Activated naive CD4-positive, alpha-beta T cell treated with anti-CD3 and anti-CD28 coated beads, Interleukin-2, amount 10 ng/mL, durations not matched to agents 7 days and 5 days (primary cell): ENCODE results near the gene MSH6.

Source experiments
- CTCF ChIA-PET: fragments of 350-600 bp; sonication (Branson Sonifier 250); formaldehyde crosslinking; loops from one replicate; lab custom pipeline; 2021; ENCODE audit warnings: antibody characterized with exemption; lab: Charles Lee
- DNase-seq: peaks from one replicate; pipeline ENCODE4 v3.0.0-alpha.2; 2020
- H3K27ac Mint-ChIP-seq: one replicate; pipeline ENCODE4 v1.8.0; 2021; ENCODE audit warnings: mild to moderate bottlenecking, moderate library complexity, mixed read lengths
- H3K27me3 Mint-ChIP-seq: one replicate; pipeline ENCODE4 v1.8.0; 2021; ENCODE audit warnings: mild to moderate bottlenecking, mixed read lengths
- H3K36me3 Mint-ChIP-seq: one replicate; pipeline ENCODE4 v1.8.0; 2021; ENCODE audit warnings: mixed read lengths
- H3K4me1 Mint-ChIP-seq: one replicate; pipeline ENCODE4 v1.8.0; 2021; ENCODE audit warnings: mixed read lengths
- H3K4me3 Mint-ChIP-seq: one replicate; pipeline ENCODE4 v1.8.0; 2021; ENCODE audit warnings: mild to moderate bottlenecking, moderate library complexity, mixed read lengths
- H3K9me3 Mint-ChIP-seq: one replicate; pipeline ENCODE4 v1.8.0; 2021; ENCODE audit warnings: mixed read lengths

Gene MSH6

DNA sequence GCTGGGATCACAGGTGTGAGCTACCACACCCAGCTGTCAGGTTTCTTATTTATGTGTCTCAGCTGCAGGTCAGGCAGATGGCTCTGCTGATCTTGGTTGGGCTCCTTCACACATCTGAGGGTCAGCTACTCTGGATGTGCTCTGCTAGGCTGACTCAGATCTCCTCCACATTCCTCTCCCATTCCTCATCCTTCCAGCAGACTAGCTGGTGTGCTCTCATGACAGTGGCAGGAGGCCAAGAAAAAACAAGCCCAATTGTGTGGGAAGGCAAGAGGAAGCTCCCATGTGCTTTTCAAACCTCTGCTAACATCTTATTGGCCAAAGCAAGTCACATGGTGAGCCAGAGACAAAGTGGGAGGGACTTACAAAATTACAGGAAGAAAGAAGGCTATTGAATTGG is 11.7 kb upstream of the MSH6 start:
- Mint-ChIP-seq H3K4me3 (no peak overlapping the region), H3K36me3 (no peaks in the 10 kb centered on the region), H3K4me1 (peaks cover 7% of the 10 kb centered on the region), H3K27ac (no peak overlapping the region), H3K9me3 (no peaks in the 10 kb centered on the region), H3K27me3 (peaks cover 10% of the 10 kb centered on the region)
- CTCF ChIA-PET, result interaction anchor here (1.1 kb wide), 1 partner anchor 436 kb away, joined by 3 read pairs; no protein-coding TSS in a partner anchor
- DNase-seq, result no peak

DNA sequence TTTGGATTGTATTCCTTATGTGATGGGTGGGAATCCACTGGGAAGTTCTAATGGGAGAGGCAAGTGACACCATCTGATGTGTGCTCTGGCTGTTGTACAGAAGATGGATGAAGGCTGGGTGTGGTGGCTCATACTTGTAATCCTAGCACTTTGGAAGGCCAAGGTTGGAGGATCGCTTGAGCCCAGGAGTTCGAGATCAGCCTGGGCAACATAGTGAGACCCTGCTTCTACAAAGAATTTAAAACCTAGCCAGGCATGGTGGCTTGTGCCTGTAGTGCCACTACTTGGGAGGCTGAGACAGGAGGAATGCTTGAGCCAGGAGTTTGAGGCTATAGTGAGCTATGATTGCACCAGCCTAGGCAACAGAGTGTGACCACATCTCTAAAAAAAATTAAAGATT is 10.6 kb upstream of the MSH6 start:
- Mint-ChIP-seq H3K27ac (no peak overlapping the region), H3K4me1 (peaks cover 7% of the 10 kb centered on the region), H3K4me3 (no peak overlapping the region), H3K9me3 (no peaks in the 10 kb centered on the region), H3K27me3 (peaks cover 10% of the 10 kb centered on the region), H3K36me3 (no peaks in the 10 kb centered on the region)
- DNase-seq, result no peak
- CTCF ChIA-PET, result no interaction called here

DNA sequence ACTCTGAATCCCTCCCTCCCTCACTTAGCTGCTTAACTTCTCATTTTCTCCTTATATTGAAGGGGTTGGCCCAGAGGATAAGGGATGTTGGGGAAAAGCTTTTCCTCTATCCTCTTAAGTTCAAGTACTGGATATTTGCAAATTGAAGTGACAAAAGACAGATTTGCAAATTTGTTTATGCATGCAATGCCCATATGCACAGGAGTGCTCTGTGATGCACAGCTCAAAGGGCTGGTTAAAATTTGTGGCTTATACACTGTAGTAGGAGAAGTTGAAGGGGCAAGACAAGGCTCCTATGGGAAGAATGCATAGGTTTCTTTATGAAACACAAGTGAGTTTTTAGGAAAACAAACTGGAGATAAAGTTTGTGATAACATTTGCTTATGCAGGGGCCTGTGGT is 8.4 kb upstream of the MSH6 start:
- Mint-ChIP-seq H3K9me3 (no peaks in the 10 kb centered on the region), H3K27ac (no peak overlapping the region), H3K27me3 (peaks cover 10% of the 10 kb centered on the region), H3K4me1 (peaks cover 4% of the 10 kb centered on the region), H3K4me3 (no peak overlapping the region), H3K36me3 (no peaks in the 10 kb centered on the region)
- no peak for DNase-seq
- CTCF ChIA-PET, result no interaction called here

DNA sequence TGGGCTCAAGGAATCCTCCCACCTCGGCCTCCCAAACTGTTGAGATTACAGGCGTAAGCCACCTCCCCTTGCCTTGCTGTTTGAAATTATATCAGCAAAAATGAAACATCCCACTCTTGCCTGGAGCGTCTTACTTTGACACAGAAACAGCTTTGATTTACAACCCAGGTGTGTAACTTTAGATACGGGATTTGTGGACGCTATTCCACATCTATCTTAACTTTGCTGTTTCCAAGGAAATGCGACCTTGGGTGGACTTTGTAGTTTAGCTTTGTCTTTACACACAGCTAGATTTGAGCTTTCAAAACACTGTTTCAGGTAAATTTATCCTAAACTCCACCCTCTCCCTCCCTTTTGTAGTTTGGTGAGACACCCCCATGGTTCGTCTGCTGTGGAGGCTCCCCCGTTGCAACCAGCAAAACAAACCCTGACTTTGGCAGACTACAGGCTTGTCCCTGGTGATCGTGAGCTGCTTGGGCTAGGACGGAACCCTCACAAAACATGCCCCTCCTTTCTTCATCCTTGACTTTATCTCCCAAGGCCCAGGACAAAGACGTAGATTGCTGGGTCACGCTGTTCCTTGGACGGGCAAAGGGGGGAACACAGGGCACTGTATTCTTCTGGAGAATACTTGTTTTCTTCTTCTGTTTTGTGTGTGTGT is 5.5 kb upstream of the MSH6 start:
- H3K36me3 Mint-ChIP-seq, result no peaks in the 10 kb centered on the region
- H3K27ac Mint-ChIP-seq, result no peak overlapping the region
- peaks cover 3% of the 10 kb centered on the region for H3K4me1 Mint-ChIP-seq
- no peaks in the 10 kb centered on the region for H3K9me3 Mint-ChIP-seq
- peaks cover 15% of the 10 kb centered on the region for H3K27me3 Mint-ChIP-seq
- no peak for DNase-seq
- CTCF ChIA-PET, result interaction anchor here (1.4 kb wide), 1 partner anchor 10 kb away, joined by 3 read pairs; no protein-coding TSS in a partner anchor
- H3K4me3 Mint-ChIP-seq, result no peak overlapping the region

DNA sequence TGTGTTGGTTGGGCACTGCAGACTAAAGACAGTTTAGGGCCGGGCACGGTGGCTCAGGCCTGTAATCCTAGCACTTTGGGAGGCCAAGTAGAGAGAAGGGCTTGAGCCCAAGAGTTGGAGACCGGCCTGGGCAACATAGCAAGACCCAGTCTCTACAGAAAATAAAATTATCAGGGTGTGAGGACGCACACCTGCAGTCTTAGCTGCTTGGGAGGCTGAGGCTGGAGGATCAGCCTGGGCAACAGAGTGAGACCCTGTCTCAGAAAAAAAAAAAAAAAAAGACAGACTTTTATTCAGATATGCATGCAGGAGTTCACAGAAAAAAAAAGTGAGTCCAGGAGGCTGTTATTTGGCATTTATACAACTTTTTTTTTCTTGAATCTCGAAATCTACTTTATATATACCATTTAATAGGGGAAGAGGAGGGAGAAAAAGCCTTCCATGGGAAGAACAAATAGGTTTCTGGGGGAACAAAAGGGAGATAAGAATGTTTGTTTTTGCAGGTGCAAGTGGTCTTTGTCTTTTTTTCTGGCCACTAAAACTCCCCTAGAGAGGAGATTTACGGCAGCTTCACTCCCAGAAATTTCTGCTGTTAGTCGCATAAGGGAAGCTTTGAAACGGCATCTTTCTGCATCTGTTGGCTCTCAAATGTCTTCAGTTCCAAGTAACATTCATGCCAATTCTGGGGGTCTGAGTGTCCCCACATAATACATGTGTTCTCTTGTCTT is 4.1 kb upstream of the MSH6 start:
- DNase-seq, result no peak
- H3K36me3 Mint-ChIP-seq, result no peaks in the 10 kb centered on the region
- H3K9me3 Mint-ChIP-seq, result no peaks in the 10 kb centered on the region
- no peak overlapping the region for H3K4me3 Mint-ChIP-seq
- H3K27ac Mint-ChIP-seq, result no peak overlapping the region
- H3K27me3 Mint-ChIP-seq, result peaks cover 15% of the 10 kb centered on the region
- peaks cover 4% of the 10 kb centered on the region for H3K4me1 Mint-ChIP-seq
- CTCF ChIA-PET, result no interaction called here

DNA sequence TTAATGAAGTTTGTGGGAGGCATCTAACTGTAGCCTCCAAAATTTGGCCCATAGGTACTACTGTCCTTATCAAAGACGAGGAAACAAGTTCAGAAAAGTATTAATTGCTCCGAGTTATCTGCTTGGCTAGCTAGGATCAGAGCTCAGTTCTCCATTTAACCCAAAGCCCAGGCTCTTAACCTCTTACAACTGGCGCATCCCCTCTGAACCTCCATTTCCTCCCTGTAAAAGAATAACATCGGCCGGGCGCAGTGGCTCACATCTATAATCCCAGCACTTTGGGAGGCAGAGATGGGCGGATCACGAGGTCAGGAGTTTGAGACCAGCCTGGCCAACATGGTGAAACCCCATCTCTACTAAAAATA is 3.5 kb upstream of the MSH6 start:
- CTCF ChIA-PET, result no interaction called here
- Mint-ChIP-seq H3K27ac (no peak overlapping the region), H3K4me3 (no peak overlapping the region), H3K27me3 (peaks cover 15% of the 10 kb centered on the region), H3K4me1 (peaks cover 8% of the 10 kb centered on the region), H3K9me3 (no peaks in the 10 kb centered on the region), H3K36me3 (no peaks in the 10 kb centered on the region)
- DNase-seq, result no peak

DNA sequence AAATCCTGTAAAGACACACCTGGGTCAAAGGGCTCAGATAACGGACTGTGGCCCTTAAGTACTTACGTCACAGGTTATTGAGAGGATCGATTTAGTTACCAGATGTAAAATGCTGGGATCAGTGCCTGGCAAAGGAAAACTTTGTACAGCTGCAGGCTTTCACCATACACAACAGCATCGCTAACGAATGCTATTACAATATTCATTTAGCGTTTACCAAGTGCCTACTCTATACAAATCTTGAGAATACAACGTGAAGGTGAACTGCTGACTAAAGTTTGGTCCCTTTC is 619 bp upstream of the MSH6 start:
- peak overlapping the region; percentile 85 for H3K27ac Mint-ChIP-seq

DNA sequence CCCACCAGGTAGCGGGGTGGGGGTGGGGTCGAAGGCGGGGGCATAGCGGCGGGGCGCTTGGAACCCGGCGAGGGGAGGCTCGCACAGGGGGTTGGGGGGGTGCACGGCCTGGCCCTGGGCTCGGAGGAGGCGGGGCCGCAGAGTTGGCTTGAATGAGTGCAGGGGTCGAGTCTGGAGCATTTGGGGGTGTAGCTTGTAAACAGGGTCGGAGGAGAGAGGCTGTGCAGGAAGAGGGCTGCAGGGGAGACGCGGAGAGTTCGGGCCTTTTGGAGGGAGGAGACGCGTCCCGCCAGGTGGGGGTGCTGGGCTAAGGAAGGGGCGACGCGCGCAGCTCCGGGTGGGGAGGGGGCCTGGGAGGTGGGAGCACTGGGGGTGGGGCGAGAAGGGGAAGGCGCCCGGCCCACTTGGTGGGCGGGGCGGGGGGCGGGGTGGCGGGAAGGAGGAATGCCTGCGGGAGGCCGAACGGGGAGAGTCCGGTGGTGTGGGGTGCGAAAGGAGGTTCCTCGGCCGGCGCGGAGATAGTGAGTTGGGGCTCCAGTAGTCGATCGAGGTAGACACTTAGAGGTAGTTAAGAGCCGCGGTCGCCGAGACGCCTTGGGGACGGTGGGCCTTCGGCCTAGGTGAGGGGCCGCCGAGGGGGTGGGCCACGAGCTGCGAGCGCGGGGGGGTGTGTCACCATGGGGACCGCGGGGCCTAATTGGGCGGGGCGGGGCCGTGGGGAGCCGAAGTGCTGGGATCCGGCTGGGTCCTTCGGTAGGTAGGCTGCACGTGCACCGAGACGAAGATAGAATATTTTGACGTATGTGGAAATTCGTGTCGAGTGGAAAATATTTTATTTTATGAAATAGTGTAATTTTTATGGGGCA is 774 bp downstream of the MSH6 start:
- Mint-ChIP-seq H3K27ac (peak overlapping the region; percentile 92), H3K36me3 (peaks cover 14% of the 10 kb centered on the region), H3K4me1 (peaks cover 31% of the 10 kb centered on the region), H3K4me3 (peak overlapping the region; percentile 89), H3K27me3 (peaks cover 5% of the 10 kb centered on the region), H3K9me3 (no peaks in the 10 kb centered on the region)
- CTCF ChIA-PET, result interaction anchor here (2.1 kb wide), 1 partner anchor 16 kb away, joined by 9 read pairs; no protein-coding TSS in a partner anchor
- DNase-seq, result peak; percentile 81

More for the DNA sequence above, 619 bp upstream of the MSH6 start:
- H3K4me1 Mint-ChIP-seq, result peaks cover 31% of the 10 kb centered on the region
- H3K36me3 Mint-ChIP-seq, result peaks cover 14% of the 10 kb centered on the region
- no peak for DNase-seq
- CTCF ChIA-PET, result interaction anchor here (2.1 kb wide), 1 partner anchor 15 kb away, joined by 9 read pairs; no protein-coding TSS in a partner anchor
- peak overlapping the region; percentile 77 for H3K4me3 Mint-ChIP-seq
- H3K27me3 Mint-ChIP-seq, result peaks cover 11% of the 10 kb centered on the region
- no peaks in the 10 kb centered on the region for H3K9me3 Mint-ChIP-seq

DNA sequence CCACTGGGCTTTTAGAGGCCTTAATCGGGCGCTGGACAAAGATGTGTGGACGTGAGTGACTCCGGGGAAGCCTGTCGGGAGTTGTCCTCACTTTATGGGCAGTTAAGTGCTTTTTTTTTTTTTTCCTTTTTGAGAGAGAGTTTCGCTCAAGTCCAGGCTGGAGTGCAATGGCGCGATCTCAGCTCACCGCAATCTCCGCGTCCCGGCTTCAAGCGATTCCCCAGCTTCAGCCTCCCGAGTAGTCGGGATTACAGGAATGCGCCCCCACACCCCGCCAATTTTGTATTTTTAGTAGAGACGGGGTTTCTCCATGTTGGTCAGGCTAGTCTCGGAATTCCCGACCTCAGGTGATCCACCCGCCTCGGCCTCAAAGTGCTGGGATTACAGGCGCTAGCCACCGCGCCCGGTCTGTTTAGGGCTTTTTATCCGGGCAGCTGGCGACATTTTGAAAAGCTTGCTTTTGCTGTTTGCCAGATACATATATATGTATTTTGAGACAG is 1.5 kb downstream of the MSH6 start:
- peak overlapping the region; percentile 89 for H3K4me3 Mint-ChIP-seq

DNA sequence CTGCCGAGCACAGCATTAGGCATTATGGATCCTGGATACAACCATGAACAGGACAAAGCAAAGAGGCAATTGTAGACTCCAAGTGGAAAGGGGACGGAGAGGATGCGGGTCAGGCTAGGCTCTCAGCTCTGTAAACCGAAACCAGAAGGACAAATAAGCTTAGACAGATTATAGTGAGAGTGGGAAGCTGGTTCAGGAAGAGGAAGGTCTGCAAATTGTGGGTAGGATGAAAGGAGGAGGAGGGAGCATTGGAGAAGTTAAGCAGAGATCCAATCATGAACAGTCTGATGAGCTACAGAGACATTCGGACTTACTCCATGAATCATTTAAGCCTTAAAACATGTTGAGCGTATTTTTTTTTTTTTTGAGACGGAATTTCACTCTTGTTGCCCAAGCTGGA is 3.0 kb downstream of the MSH6 start:
- H3K36me3 Mint-ChIP-seq, result peaks cover 18% of the 10 kb centered on the region
- H3K27ac Mint-ChIP-seq, result peak overlapping the region; percentile 45
- CTCF ChIA-PET, result no interaction called here
- DNase-seq, result no peak
- no peaks in the 10 kb centered on the region for H3K9me3 Mint-ChIP-seq
- H3K4me1 Mint-ChIP-seq, result peaks cover 35% of the 10 kb centered on the region
- no peaks in the 10 kb centered on the region for H3K27me3 Mint-ChIP-seq
- peak overlapping the region; percentile 16 for H3K4me3 Mint-ChIP-seq

More for the DNA sequence above, 1.5 kb downstream of the MSH6 start:
- DNase-seq, result no peak
- Mint-ChIP-seq H3K27me3 (peaks cover 5% of the 10 kb centered on the region), H3K9me3 (no peaks in the 10 kb centered on the region), H3K27ac (peak overlapping the region; percentile 75), H3K36me3 (peaks cover 14% of the 10 kb centered on the region), H3K4me1 (peaks cover 31% of the 10 kb centered on the region)
- CTCF ChIA-PET, result no interaction called here

DNA sequence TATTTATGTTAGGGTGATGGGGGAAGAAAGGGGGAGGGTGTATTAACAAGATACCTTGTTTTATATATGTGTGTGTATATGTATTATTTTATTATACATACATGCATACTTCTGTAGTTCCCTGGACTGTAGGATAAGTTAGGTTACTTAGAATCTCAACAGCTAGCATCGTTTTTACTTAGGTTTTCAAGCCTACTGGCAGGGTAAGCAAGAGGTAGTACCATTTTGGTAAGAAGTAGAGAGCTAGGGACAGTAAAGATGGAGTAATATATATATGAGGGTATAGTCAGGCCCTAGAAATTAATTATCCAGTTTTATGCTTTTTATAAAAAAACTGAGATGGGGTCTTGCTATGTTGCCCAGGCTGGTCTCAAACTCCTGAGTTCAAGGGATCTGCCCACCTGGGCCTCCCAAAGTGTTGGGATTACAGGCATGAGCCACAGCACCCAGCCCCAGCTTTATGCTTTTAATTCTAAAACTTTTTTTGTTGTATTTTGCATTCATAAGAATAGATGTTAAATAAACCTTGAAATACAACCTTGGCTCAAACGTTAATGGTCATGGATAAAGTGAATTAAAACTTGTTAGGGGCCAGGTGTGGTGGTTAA is 13.2 kb downstream of the MSH6 start:
- no peaks in the 10 kb centered on the region for H3K27me3 Mint-ChIP-seq
- H3K4me3 Mint-ChIP-seq, result no peak overlapping the region
- no peak overlapping the region for H3K27ac Mint-ChIP-seq
- no peak for DNase-seq
- peaks cover 63% of the 10 kb centered on the region for H3K36me3 Mint-ChIP-seq
- H3K4me1 Mint-ChIP-seq, result peaks cover 2% of the 10 kb centered on the region
- H3K9me3 Mint-ChIP-seq, result no peaks in the 10 kb centered on the region
- CTCF ChIA-PET, result no interaction called here

DNA sequence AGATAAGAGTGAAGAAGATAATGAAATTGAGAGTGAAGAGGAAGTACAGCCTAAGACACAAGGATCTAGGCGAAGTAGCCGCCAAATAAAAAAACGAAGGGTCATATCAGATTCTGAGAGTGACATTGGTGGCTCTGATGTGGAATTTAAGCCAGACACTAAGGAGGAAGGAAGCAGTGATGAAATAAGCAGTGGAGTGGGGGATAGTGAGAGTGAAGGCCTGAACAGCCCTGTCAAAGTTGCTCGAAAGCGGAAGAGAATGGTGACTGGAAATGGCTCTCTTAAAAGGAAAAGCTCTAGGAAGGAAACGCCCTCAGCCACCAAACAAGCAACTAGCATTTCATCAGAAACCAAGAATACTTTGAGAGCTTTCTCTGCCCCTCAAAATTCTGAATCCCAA is 15.7 kb downstream of the MSH6 start:
- Mint-ChIP-seq H3K36me3 (peaks cover 83% of the 10 kb centered on the region), H3K4me3 (no peak overlapping the region)
- CTCF ChIA-PET, result no interaction called here

DNA sequence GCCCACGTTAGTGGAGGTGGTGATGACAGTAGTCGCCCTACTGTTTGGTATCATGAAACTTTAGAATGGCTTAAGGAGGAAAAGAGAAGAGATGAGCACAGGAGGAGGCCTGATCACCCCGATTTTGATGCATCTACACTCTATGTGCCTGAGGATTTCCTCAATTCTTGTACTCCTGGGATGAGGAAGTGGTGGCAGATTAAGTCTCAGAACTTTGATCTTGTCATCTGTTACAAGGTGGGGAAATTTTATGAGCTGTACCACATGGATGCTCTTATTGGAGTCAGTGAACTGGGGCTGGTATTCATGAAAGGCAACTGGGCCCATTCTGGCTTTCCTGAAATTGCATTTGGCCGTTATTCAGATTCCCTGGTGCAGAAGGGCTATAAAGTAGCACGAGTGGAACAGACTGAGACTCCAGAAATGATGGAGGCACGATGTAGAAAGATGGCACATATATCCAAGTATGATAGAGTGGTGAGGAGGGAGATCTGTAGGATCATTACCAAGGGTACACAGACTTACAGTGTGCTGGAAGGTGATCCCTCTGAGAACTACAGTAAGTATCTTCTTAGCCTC is 16.2 kb downstream of the MSH6 start:
- Mint-ChIP-seq H3K27ac (no peak overlapping the region), H3K27me3 (no peaks in the 10 kb centered on the region), H3K4me3 (no peak overlapping the region), H3K9me3 (peaks cover 9% of the 10 kb centered on the region), H3K36me3 (peaks cover 87% of the 10 kb centered on the region), H3K4me1 (peaks cover 2% of the 10 kb centered on the region)
- no peak for DNase-seq
- CTCF ChIA-PET, result no interaction called here

More for the DNA sequence above, 15.7 kb downstream of the MSH6 start:
- no peak for DNase-seq
- Mint-ChIP-seq H3K27me3 (no peaks in the 10 kb centered on the region), H3K27ac (no peak overlapping the region), H3K9me3 (peaks cover 9% of the 10 kb centered on the region), H3K4me1 (peaks cover 2% of the 10 kb centered on the region)

DNA sequence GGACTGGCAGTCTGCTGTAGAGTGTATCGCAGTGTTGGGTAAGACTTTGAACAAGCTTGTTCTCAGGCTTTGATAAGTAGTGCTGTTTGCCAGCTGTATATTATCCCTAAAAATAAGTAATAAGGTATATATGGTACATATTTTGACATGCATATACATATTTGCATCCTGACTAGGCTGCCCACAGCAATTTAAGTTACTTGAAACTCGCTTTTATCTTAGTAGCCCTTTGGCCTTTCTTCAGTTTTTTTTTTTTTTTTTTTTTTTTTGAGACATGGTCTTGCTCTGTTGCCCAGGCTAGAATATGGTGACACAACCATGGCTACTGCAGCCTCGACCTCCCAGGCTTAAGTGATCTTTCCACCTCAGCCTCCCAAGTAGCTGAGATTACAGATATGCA is 18.2 kb downstream of the MSH6 start:
- no peak for DNase-seq

More for the DNA sequence above, 18.2 kb downstream of the MSH6 start:
- H3K27ac Mint-ChIP-seq, result no peak overlapping the region
- CTCF ChIA-PET, result no interaction called here
- H3K4me1 Mint-ChIP-seq, result peaks cover 2% of the 10 kb centered on the region
- H3K36me3 Mint-ChIP-seq, result peaks cover 91% of the 10 kb centered on the region
- H3K27me3 Mint-ChIP-seq, result no peaks in the 10 kb centered on the region
- peaks cover 9% of the 10 kb centered on the region for H3K9me3 Mint-ChIP-seq
- no peak overlapping the region for H3K4me3 Mint-ChIP-seq
